DND-41 (cell line): ENCODE results near the gene AP1G2.

Experiments
- ATAC-seq: fragments of 200-7000 bp; cut with Tn5 transposase; 3 replicates; pipeline ENCODE4 v1.9.1; 2021; ENCODE audit warnings: low read depth; ENCODE audit not compliant: insufficient read depth
- DNase-seq: peaks from one replicate; pipeline ENCODE4 v3.0.0-alpha.2; 2020
- H2AFZ ChIP-seq: 2 replicates; pipeline ENCODE4 v1.6.0; 2012; ENCODE audit warnings: low read depth, low read length
- H3K27ac ChIP-seq: 2 replicates; pipeline ENCODE4 v1.5.1; 2012; ENCODE audit warnings: low read length, inconsistent platforms
- H3K27me3 ChIP-seq: fragments of 200-600 bp; sonication (generic); 2 replicates; pipeline ENCODE4 v1.6.0; 2012; ENCODE audit warnings: low read length, mild to moderate bottlenecking, inconsistent platforms; ENCODE audit not compliant: insufficient read depth, poor library complexity
- H3K36me3 ChIP-seq: 2 replicates; pipeline ENCODE4 v1.5.1; 2012; ENCODE audit warnings: low read length, inconsistent platforms; ENCODE audit not compliant: insufficient read depth
- H3K4me1 ChIP-seq: 2 replicates; pipeline ENCODE4 v1.5.1; 2012; ENCODE audit warnings: mild to moderate bottlenecking, low read length; ENCODE audit not compliant: insufficient read depth
- H3K4me2 ChIP-seq: 2 replicates; pipeline ENCODE4 v1.6.0; 2012; ENCODE audit warnings: mild to moderate bottlenecking, moderate library complexity, low read length, inconsistent platforms; ENCODE audit not compliant: insufficient read depth
- H3K4me3 ChIP-seq, 2 experiments: fragments of 200-600 bp in 1 of 2; shearing (Covaris generic) in 1 of 2; 2 replicates each; pipeline ENCODE4 v1.5.1; 2012 to 2016; ENCODE audit warnings: inconsistent platforms in 2 of 2, low read length in 2 of 2, mild to moderate bottlenecking in 2 of 2, low read depth in 1 of 2, moderate library complexity in 1 of 2
- H3K79me2 ChIP-seq: 2 replicates; pipeline ENCODE4 v1.6.0; 2012; ENCODE audit warnings: low read length, inconsistent platforms; ENCODE audit not compliant: insufficient read depth
- H3K9ac ChIP-seq: 2 replicates; pipeline ENCODE4 v1.6.0; 2012; ENCODE audit warnings: low read depth, mild to moderate bottlenecking, inconsistent platforms, low read length, moderate library complexity
- H3K9me3 ChIP-seq: 2 replicates; pipeline ENCODE4 v1.5.1; 2012; ENCODE audit warnings: low read length, moderate library complexity, mild to moderate bottlenecking, inconsistent platforms; ENCODE audit not compliant: insufficient read depth, severe bottlenecking
- H4K20me1 ChIP-seq: 2 replicates; pipeline ENCODE4 v1.6.0; 2012; ENCODE audit warnings: low read length; ENCODE audit not compliant: insufficient read depth
- CTCF ChIP-seq: IDR thresholded peaks from 2 replicates; pipeline ENCODE4 v1.5.1; 2012; ENCODE audit warnings: borderline replicate concordance, low read length, moderate library complexity, mild to moderate bottlenecking; ENCODE audit not compliant: poor library complexity, severe bottlenecking; ENCODE audit errors: extremely low read depth
- EZH2 ChIP-seq: IDR thresholded peaks from 3 replicates; pipeline ENCODE4 v1.6.1; 2012; ENCODE audit warnings: borderline replicate concordance, low read depth, mild to moderate bottlenecking, moderate library complexity, low read length, inconsistent platforms; ENCODE audit not compliant: severe bottlenecking

The AP1G2 gene

DNA sequence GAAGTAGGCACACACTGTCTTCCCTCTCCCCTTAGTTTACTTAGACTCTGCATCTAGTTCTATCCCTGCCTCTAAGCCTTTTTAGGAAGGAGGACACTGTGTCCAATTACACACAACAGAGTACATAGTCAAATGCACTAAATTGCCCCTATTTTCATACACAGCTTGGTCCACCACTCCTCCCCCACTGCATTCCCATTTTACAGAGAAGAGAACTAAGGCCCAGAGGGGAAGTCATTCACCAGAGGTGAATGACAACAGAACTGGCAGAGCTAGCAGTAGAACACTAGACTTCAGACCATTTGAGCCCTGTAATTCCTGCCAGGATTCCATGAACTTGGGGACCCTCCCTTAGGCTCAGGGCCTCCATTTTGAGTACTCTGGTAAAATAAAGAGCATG lies 12.1 kb upstream of the AP1G2 start:
- Histone ChIP-seq H4K20me1 (no peaks in the 10 kb centered on the region), H3K79me2 (no peaks in the 10 kb centered on the region), H3K4me2 (no peak overlapping the region), H3K9ac (no peak overlapping the region), H3K27me3 (peaks cover 6% of the 10 kb centered on the region), H3K36me3 (no peaks in the 10 kb centered on the region), H3K27ac (no peak overlapping the region), H3K4me1 (no peaks in the 10 kb centered on the region), H2AFZ (peak overlapping the region; percentile 26; the same call in 1 of the 2 replicates), H3K9me3 (no peaks in the 10 kb centered on the region), H3K4me3 (no peak overlapping the region)
- DNase-seq (no peak), ATAC-seq (no peak)
- TF ChIP-seq EZH2, result no peak
- no peak for TF ChIP-seq CTCF

GRCh38 chr14:23579311-23579630 lies 11.7 kb upstream of the AP1G2 start:
- ATAC-seq, result no peak
- peaks cover 6% of the 10 kb centered on the region for H3K27me3 ChIP-seq
- 0 out of 2 replicates have a peak overlapping the region, but pooled peaks have one; percentile 26 for H2AFZ ChIP-seq

DNA sequence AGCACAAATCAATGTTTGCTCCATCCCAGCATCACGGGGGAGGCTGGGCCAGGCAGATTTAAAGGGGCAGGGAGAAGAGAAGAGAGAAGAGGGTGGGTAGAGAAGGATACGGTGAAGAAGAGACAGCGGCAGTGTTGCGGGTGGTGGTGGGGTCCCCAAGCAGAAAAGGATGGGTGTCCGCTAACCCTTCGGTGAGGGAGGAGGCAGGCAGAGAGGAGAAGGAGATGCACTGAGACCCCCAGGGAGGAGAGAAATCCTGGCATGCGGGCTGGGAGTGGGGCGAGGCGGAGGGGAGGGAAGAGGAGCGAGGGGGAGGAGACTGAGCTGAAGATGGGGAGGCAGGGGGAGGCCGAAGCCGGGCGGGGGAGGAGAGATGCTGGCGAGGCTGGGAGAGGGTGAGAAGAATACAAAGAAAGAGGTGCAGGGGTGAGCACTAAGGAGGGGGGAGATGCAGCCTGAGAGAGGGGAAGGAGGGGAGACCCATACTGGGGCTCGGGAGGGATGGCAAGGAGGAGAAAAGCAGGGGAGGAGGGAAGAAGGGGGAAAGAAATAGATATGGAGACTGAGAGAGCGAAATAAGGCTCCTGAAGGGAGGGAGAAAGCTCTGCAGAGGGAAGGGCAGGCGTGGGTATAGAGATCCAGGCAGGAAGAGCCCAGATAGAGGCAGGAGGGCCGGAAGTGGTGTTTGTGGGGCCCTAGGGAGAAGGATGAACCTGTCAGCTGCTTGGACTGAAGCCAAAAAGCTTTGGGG lies 11.1 kb upstream of the AP1G2 start, which contains the start of gene JPH4:
JPH4 (minus strand) TSS at position 231 of the 751 bp plus-strand sequence. CDS start 1,337 bp downstream, outside the sequence.
- Histone ChIP-seq H3K27me3 (peaks cover 6% of the 10 kb centered on the region), H3K9me3 (no peaks in the 10 kb centered on the region), H3K27ac (no peak within 1 kb of the TSS), H2AFZ (peak within 1 kb of the TSS; percentile 26; the same call in 1 of the 2 replicates), H3K36me3 (no peaks in the 10 kb centered on the region), H3K4me3 (no peak within 1 kb of the TSS), H4K20me1 (no peaks in the 10 kb centered on the region), H3K4me2 (no peak within 1 kb of the TSS), H3K79me2 (no peaks in the 10 kb centered on the region), H3K9ac (no peak within 1 kb of the TSS), H3K4me1 (no peaks in the 10 kb centered on the region)
- ATAC-seq (no peak), DNase-seq (no peak)
- no peak for TF ChIP-seq CTCF
- TF ChIP-seq EZH2, result no peak

More at GRCh38 chr14:23579311-23579630, 11.7 kb upstream of the AP1G2 start:
- H3K36me3 ChIP-seq, result no peaks in the 10 kb centered on the region
- no peak overlapping the region for H3K4me3 ChIP-seq
- H3K4me1 ChIP-seq, result no peaks in the 10 kb centered on the region
- no peaks in the 10 kb centered on the region for H3K79me2 ChIP-seq
- no peaks in the 10 kb centered on the region for H3K9me3 ChIP-seq
- DNase-seq, result no peak
- H3K4me2 ChIP-seq, result no peak overlapping the region
- H3K9ac ChIP-seq, result no peak overlapping the region
- TF ChIP-seq EZH2 (no peak), CTCF (no peak)
- no peak overlapping the region for H3K27ac ChIP-seq
- no peaks in the 10 kb centered on the region for H4K20me1 ChIP-seq
